ENCODE results near the gene PTPRF. TPM values are rescaled to one million over a fixed set of nuclear protein-coding genes. Genes with fewer than 3 reads are reported as not detected.

Gene PTPRF
- total RNA-seq, 2 donors from 2014 or later: 37.4 to 63.1 TPM

GRCh38 chr1:43565600-43566360 lies 35.1 kb downstream of the PTPRF start:
- DNase-seq (peak; percentile 79), ATAC-seq (peak; percentile 85 to 93)
- intact Hi-C loops (cut with DNase I): no loop called here

GRCh38 chr1:43566382-43567044 lies 35.8 kb downstream of the PTPRF start:
- intact Hi-C loops (cut with DNase I): no loop called here
- ATAC-seq: no peak
- no peak for DNase-seq

- no peak for ATAC-seq
- intact Hi-C loops (cut with DNase I): no loop called here
- no peak for DNase-seq
These were observed 38.5 kb downstream of the PTPRF start for GRCh38 chr1:43569175-43569574.

- DNase-seq: no peak
- no peak for ATAC-seq
- intact Hi-C loops (cut with DNase I): no loop called here
These were observed 39.6 kb downstream of the PTPRF start for GRCh38 chr1:43570277-43570676.

DNA sequence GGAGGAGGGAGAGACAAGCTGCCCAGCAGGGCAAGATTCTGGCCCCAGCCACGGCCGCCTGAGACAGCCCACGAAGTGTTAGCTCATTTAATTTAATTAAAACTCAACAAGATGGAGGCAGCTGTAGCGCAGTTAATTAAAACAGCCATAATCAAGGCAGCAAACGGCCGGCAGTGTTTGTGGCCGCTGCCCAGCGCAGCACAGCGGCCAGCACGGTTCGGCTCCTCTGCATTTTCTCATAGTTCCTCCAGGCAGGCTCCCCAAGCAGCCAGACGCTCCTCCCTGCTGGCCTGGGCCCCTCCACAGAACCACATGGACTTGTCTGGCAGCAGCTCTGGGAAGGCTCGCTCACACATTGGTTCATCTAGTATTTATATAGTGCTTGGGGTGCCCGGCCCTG lies 40.0 kb downstream of the PTPRF start:
- no peak for DNase-seq
- intact Hi-C loops (cut with DNase I): no loop called here
- ATAC-seq: no peak

GRCh38 chr1:43572084-43572483 lies 41.4 kb downstream of the PTPRF start:
- ATAC-seq (no peak), DNase-seq (no peak)
- intact Hi-C loops (cut with DNase I): no loop called here

DNA sequence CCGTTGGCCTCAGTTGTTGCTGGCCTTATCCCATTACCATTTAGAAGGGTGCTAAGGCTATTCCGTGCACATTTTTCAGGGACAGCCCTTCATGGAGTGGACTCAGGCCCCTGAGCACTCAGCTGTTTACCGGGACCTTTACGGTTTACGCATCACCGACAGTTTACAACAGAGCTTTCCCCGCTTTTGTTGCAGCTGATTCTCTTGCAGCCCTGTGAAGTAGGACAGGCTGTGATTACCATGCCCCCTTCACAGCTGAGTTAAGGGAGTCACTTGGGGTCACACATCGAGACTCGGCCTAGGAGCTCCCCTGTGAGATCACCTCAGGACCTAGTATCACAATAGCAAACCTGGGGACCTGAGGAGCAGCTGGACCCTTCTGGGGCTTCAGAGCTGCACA lies 41.9 kb downstream of the PTPRF start:
- intact Hi-C loops (cut with DNase I): no loop called here
- ATAC-seq (no peak), DNase-seq (no peak)

GRCh38 chr1:43573066-43573800 lies 42.5 kb downstream of the PTPRF start:
- DNase-seq: no peak
- peak in 1 of 2 donors; percentile 84 for ATAC-seq
- intact Hi-C loops (cut with DNase I): no loop called here

DNA sequence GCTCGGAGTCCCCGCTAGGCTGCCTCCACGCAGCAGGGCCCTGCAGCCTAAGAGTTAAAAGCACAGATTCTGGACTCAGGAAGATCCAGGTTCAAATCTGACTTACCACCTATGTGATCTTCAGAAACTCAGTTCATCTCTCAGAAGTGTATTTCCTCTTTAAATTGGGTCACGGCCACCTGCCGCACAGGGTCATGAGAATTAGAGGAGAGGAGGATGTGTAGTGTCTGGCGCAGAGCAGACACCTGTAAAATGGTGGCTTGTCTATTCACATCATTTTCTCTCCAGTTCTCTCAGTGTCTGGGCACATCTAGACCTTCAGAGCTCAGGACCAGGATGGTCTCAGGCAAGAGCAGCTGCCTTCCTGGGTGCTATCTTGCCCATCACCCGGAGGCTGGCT lies 45.8 kb downstream of the PTPRF start:
- ATAC-seq: no peak
- DNase-seq: no peak
- intact Hi-C loops (cut with DNase I): no loop called here

GRCh38 chr1:43577655-43578542 lies 47.2 kb downstream of the PTPRF start:
- peak in 1 of 2 donors; percentile 27 for ATAC-seq
- no peak for DNase-seq
- intact Hi-C loops (cut with DNase I): no loop called here

DNA sequence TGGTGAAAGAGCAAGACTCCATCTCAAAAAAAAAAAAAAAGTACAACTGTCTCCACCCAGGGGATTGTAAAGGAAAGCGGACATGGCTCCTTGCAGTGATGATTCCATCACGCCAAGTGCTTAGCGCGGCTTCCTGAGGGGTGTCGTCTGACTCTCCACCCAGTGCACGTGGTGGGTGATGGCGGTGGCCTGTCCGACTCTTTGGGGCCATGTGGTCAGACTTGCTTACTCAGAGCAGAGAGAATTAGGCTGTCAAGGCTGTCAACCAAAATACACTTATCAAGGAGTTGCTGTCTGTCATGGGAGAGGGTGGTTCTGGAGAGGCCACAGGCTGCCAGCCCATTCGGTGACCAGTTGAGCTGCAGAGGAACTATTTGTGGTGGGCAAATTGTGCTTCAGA lies 49.4 kb downstream of the PTPRF start:
- no peak for DNase-seq
- intact Hi-C loops (cut with DNase I): no loop called here
- no peak for ATAC-seq

DNA sequence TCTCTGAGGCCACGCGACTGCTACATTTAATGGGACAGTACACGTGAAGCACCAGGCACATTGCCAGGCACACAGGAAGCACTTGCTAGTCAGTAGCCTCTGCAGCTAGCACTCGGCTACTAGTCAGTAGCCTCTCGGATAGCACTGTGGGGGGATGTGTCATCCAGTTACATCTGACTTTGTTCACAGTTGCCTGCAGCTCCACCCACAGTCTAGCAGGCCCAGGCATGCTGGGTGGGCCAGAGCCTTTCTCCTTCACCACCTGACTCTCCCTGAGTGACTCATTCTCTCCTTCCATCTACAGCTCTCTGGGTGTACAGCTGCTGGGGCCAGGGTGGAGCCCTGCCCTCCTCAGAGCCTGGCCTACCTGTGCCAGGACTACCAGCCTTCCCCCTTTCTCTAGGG lies 51.5 kb downstream of the PTPRF start:
- intact Hi-C loops (cut with DNase I): no loop called here
- DNase-seq (peak; percentile 29), ATAC-seq (peak; percentile 43 to 96)

GRCh38 chr1:43583058-43583457 lies 52.4 kb downstream of the PTPRF start:
- no peak for DNase-seq
- ATAC-seq: no peak
- intact Hi-C loops (cut with DNase I): no loop called here

DNA sequence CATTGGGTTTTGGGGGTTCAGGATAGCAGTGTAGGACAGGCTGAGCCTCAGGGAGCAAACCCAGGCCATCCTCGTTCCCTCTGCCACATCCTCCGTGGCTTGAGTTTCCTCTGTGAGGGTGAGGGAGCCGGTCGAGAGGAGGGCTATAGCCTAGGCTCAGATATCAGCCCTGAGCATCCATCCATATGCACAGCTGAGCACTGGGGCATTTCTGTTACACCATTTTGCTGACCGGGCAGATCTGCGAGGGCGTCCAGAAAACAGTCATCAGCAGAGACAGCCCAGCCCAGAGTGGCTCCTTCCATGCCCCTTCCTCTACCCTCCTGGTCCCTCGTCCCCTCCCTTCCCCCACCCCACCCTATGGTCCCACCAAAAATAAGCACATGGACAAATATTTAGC lies 53.5 kb downstream of the PTPRF start:
- DNase-seq: no peak
- intact Hi-C loops (cut with DNase I): no loop called here
- ATAC-seq: no peak

GRCh38 chr1:43585557-43585956 lies 54.9 kb downstream of the PTPRF start:
- intact Hi-C loops (cut with DNase I): no loop called here
- DNase-seq (no peak), ATAC-seq (no peak)

DNA sequence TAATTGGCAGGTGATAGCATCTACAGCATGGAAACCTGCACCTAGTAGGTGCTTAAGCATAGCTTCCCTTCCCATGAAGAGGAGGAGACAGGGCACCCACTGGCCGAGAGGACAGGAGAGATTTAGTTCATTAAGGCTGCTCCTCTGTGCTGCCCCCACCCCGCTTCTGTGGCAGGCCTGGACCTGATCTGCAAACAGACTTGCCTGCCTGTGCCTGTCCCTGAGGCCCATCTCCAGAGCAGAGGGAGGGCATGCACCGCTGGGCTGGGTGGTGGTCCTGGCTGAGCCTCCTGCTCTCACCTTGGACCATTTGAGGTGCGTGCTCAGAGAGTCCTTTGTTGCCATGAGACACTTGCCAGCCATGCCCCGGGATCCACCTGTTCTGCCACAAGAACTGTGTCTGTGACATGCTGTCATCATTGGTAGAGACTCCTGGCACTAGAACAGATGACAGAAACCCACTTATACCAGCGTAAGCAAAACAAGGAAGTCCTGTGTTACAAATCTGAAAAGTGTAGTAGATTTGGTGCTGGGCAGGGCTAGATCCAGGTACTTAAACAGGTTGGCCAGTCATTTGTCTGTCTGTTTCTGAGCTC lies 55.6 kb downstream of the PTPRF start:
- intact Hi-C loops (cut with DNase I): no loop called here
- no peak for ATAC-seq
- no peak for DNase-seq

DNA sequence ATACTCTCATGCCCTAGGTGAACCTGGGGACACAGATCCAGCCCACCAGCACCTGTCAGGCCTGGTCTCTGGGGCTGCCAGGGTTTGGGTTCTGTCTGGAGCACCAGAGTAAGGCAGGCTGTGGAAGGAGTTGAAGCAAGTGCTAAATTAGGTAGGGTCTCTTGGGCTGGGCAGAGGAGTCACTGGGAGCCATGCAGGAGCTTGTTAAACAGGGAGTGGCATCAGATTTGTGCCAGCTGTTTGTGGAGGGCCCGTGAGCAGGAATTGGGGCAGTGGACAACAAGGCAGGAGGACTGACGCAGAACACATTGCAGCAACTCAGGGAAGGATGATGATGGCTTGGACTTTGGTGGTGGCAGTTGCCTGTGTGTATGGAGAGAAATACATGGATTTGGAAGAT lies 56.3 kb downstream of the PTPRF start:
- intact Hi-C loops (cut with DNase I): no loop called here
- ATAC-seq: no peak

DNA sequence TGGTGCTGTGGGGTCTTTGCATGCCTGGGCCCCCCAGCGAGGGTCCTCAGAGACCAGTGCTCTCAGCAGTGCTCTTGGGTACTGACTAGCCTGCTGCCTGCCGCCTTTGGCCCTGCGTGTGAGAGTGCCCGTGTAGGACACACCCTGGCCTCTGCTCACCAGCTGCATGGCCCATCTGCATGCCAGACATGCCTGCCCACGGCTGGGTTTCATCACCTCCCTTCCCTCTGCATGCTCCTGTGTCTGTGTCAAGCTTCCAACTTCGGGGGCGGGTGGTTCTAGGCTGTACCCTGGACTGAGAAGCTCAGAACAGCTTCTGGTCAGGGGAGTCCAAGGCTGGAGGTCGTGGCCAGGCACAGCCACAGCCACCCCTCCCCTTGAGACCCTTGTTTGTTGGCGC lies 56.9 kb downstream of the PTPRF start:
- ATAC-seq (peak; percentile 46 to 84), DNase-seq (no peak)
- intact Hi-C loops (cut with DNase I): no loop called here

More for the DNA sequence above, 56.3 kb downstream of the PTPRF start:
- DNase-seq: no peak

GRCh38 chr1:43588592-43588991 lies 57.9 kb downstream of the PTPRF start:
- DNase-seq (no peak), ATAC-seq (no peak)
- intact Hi-C loops (cut with DNase I): no loop called here
